MM.1S (cell line): ENCODE data around the gene TRIM15.

Experiments used
- DNase-seq: peaks from one replicate; pipeline ENCODE4 v3.0.0-alpha.2; 2015
- H2AFZ ChIP-seq: fragments of 300-600 bp; sonication (generic); 2 replicates; pipeline ENCODE4 v1.6.0; 2016; ENCODE audit warnings: antibody characterized with exemption, low read length
- H3F3A ChIP-seq: fragments of 300-600 bp; sonication (generic); 2 replicates; pipeline ENCODE4 v1.6.1; 2016; ENCODE audit warnings: mild to moderate bottlenecking, antibody characterized with exemption, low read length, moderate library complexity, mixed read lengths; ENCODE audit not compliant: insufficient read depth
- H3K27ac ChIP-seq: fragments of 300-600 bp; sonication (generic); 2 replicates; pipeline ENCODE4 v1.5.1; 2016; ENCODE audit warnings: mild to moderate bottlenecking, low read length
- H3K27me3 ChIP-seq: fragments of 300-600 bp; sonication (generic); replicated peaks from 2 replicates; pipeline ENCODE4 v1.6.0; 2016; ENCODE audit warnings: low read length; ENCODE audit not compliant: insufficient read depth
- H3K36me3 ChIP-seq: fragments of 300-600 bp; sonication (generic); replicated peaks from 2 replicates; pipeline ENCODE4 v1.6.1; 2016; ENCODE audit warnings: mild to moderate bottlenecking, low read length, mixed read lengths; ENCODE audit not compliant: insufficient read depth
- H3K4me1 ChIP-seq: fragments of 300-600 bp; sonication (generic); 2 replicates; pipeline ENCODE4 v1.6.1; 2016; ENCODE audit warnings: low read length, mixed read lengths
- H3K4me2 ChIP-seq: fragments of 300-600 bp; sonication (generic); 2 replicates; pipeline ENCODE4 v1.6.0; 2016; ENCODE audit warnings: low read depth, low read length
- H3K4me3 ChIP-seq: fragments of 300-600 bp; sonication (generic); 2 replicates; pipeline ENCODE4 v1.5.1; 2016; ENCODE audit warnings: low read length, mixed read lengths
- H3K79me2 ChIP-seq: fragments of 300-600 bp; sonication (generic); 2 replicates; pipeline ENCODE4 v1.6.1; 2016; ENCODE audit warnings: mixed run types, low read length, mixed read lengths
- H3K9ac ChIP-seq: fragments of 300-600 bp; sonication (generic); 2 replicates; pipeline ENCODE4 v1.6.1; 2016; ENCODE audit warnings: low read length, mixed read lengths
- H3K9me2 ChIP-seq: fragments of 300-600 bp; sonication (generic); replicated peaks from 2 replicates; pipeline ENCODE4 v1.6.1; 2016; ENCODE audit warnings: mild to moderate bottlenecking, low read length, mixed read lengths; ENCODE audit not compliant: insufficient read depth
- H3K9me3 ChIP-seq: fragments of 300-600 bp; sonication (generic); replicated peaks from 2 replicates; pipeline ENCODE4 v1.6.1; 2016; ENCODE audit warnings: mild to moderate bottlenecking, low read length, mixed read lengths; ENCODE audit not compliant: insufficient read depth
- H4K20me1 ChIP-seq: fragments of 300-600 bp; sonication (generic); 2 replicates; pipeline ENCODE4 v1.6.1; 2016; ENCODE audit warnings: mild to moderate bottlenecking, low read length, moderate library complexity, mixed read lengths; ENCODE audit not compliant: insufficient read depth
- CTCF ChIP-seq: fragments of 300-600 bp; sonication (generic); IDR thresholded peaks from 2 replicates; pipeline ENCODE4 v1.5.1; 2016; ENCODE audit warnings: antibody characterized with exemption, low read length, mixed read lengths
- EZH2 ChIP-seq: fragments of 300-600 bp; sonication (generic); optimal IDR thresholded peaks from 2 replicates; pipeline ENCODE3; 2017; ENCODE audit warnings: low read depth, mild to moderate bottlenecking, antibody characterized with exemption, low read length, mixed read lengths
- EZH2phosphoT487 ChIP-seq: fragments of 300-600 bp; sonication (generic); IDR thresholded peaks from 2 replicates; pipeline ENCODE4 v1.6.1; 2018; ENCODE audit warnings: antibody characterized with exemption, low read length

Gene TRIM15

GRCh38 chr6:30158475-30159040 lies 4.8 kb upstream of the TRIM15 start:
- H3K4me1 ChIP-seq, result peaks cover 5% of the 10 kb centered on the region; the same call in 1 of the 2 replicates
- H2AFZ ChIP-seq, result no peak overlapping the region

GRCh38 chr6:30160008-30160784 lies 3.1 kb upstream of the TRIM15 start:
- no peaks in the 10 kb centered on the region for H3K9me3 ChIP-seq
- TF ChIP-seq CTCF (no peak), EZH2 (no peak), EZH2phosphoT487 (no peak)

More at GRCh38 chr6:30158475-30159040, 4.8 kb upstream of the TRIM15 start:
- H3K9ac ChIP-seq, result no peak overlapping the region
- no peaks in the 10 kb centered on the region for H3K9me3 ChIP-seq
- peak; percentile 24 for DNase-seq
- TF ChIP-seq EZH2 (no peak), CTCF (no peak), EZH2phosphoT487 (no peak)
- H3K9me2 ChIP-seq, result no peaks in the 10 kb centered on the region
- H3K79me2 ChIP-seq, result no peaks in the 10 kb centered on the region
- H3K27me3 ChIP-seq, result 0 out of 2 replicates have a peak, but pooled peaks cover 11% of the 10 kb centered on the region
- peaks cover 4% of the 10 kb centered on the region; the same call in 1 of the 2 replicates for H3F3A ChIP-seq
- H4K20me1 ChIP-seq, result no peaks in the 10 kb centered on the region
- H3K36me3 ChIP-seq, result no peaks in the 10 kb centered on the region
- no peak overlapping the region for H3K27ac ChIP-seq
- peak overlapping the region; percentile 29 for H3K4me2 ChIP-seq
- no peak overlapping the region for H3K4me3 ChIP-seq

GRCh38 chr6:30160785-30161531 lies 2.4 kb upstream of the TRIM15 start, which contains the start of gene TRIM10:
Gene TRIM10, minus strand, starts transcription at chr6:30161211. Its CDS starts 353 bp downstream, at chr6:30160858.
- Histone ChIP-seq H3K9ac (no peak within 1 kb of the TSS), H4K20me1 (no peaks in the 10 kb centered on the region)
- TF ChIP-seq CTCF, result no peak
- no peak for TF ChIP-seq EZH2
- no peak for TF ChIP-seq EZH2phosphoT487

More at GRCh38 chr6:30160008-30160784, 3.1 kb upstream of the TRIM15 start:
- Histone ChIP-seq H3K4me2 (no peak overlapping the region), H3K4me3 (no peak overlapping the region), H3K36me3 (no peaks in the 10 kb centered on the region), H4K20me1 (no peaks in the 10 kb centered on the region), H3K9me2 (no peaks in the 10 kb centered on the region), H2AFZ (no peak overlapping the region), H3K9ac (no peak overlapping the region), H3K27me3 (0 out of 2 replicates have a peak, but pooled peaks cover 7% of the 10 kb centered on the region), H3F3A (peaks cover 4% of the 10 kb centered on the region; the same call in 1 of the 2 replicates), H3K4me1 (peaks cover 5% of the 10 kb centered on the region; the same call in 1 of the 2 replicates), H3K79me2 (no peaks in the 10 kb centered on the region), H3K27ac (no peak overlapping the region)
- no peak for DNase-seq

More at GRCh38 chr6:30160785-30161531, 2.4 kb upstream of the TRIM15 start, which contains the start of gene TRIM10:
- H3K9me2 ChIP-seq, result no peaks in the 10 kb centered on the region
- no peak within 1 kb of the TSS for H3K27ac ChIP-seq
- no peak for DNase-seq
- H3K4me3 ChIP-seq, result no peak within 1 kb of the TSS
- no peak within 1 kb of the TSS for H3K4me2 ChIP-seq
- no peaks in the 10 kb centered on the region for H3K79me2 ChIP-seq
- no peaks in the 10 kb centered on the region for H3K36me3 ChIP-seq
- H3K27me3 ChIP-seq, result 0 out of 2 replicates have a peak, but pooled peaks cover 5% of the 10 kb centered on the region
- no peak within 1 kb of the TSS for H2AFZ ChIP-seq
- peaks cover 4% of the 10 kb centered on the region; the same call in 1 of the 2 replicates for H3F3A ChIP-seq
- H3K9me3 ChIP-seq, result no peaks in the 10 kb centered on the region
- H3K4me1 ChIP-seq, result peaks cover 5% of the 10 kb centered on the region; the same call in 1 of the 2 replicates
